Mucosa of descending colon (tissue), 3 donors: ENCODE results near the gene UMPS. TPM values are rescaled to one million over a fixed set of nuclear protein-coding genes. Genes with fewer than 3 reads are reported as not detected.

Experiments used
- ATAC-seq: fragments of 200-7000 bp; cut with Tn5 transposase; one replicate; pipeline ENCODE4 v1.9.1; 2020; ENCODE audit warnings: mild to moderate bottlenecking, moderate library complexity
- DNase-seq, 3 donors: peaks; one replicate each; pipeline ENCODE4 v3.0.0-alpha.2; 2020
- H3K36me3 ChIP-seq: fragments of 200-600 bp; one replicate; pipeline ENCODE4 v1.8.0; 2021; ENCODE audit warnings: low read depth, mild to moderate bottlenecking
- H3K4me1 ChIP-seq: fragments of 200-600 bp; one replicate; pipeline ENCODE4 v1.8.0; 2021; ENCODE audit warnings: low read depth, mild to moderate bottlenecking
- H3K4me3 ChIP-seq: fragments of 200-600 bp; one replicate; pipeline ENCODE4 v1.8.0; 2021; ENCODE audit warnings: mild to moderate bottlenecking
- H3K9me3 ChIP-seq: fragments of 200-600 bp; one replicate; pipeline ENCODE4 v1.8.0; 2021; ENCODE audit warnings: mild to moderate bottlenecking
- CTCF ChIP-seq: fragments of 200-600 bp; IDR thresholded peaks from one replicate; pipeline ENCODE4 v1.8.0; 2022; ENCODE audit warnings: antibody characterized with exemption, mild to moderate bottlenecking
- intact Hi-C, 2 donors: fragments of 100-400 bp; cut with DNase I in 1 of 2; cut with micrococcal nuclease in 1 of 2; formaldehyde crosslinking; loops; one replicate each; pipeline versions ENCODE4 v1.11.0 to v1.11.1; 2022; cut with DNase I, micrococcal nuclease
- total RNA-seq, 3 donors: library from RNA; stranded (reverse); fragmentation: NEBNext Ultra II Directional in 2 of 3; extraction: Animal tissue kit (Norgen Biotek cat#: 25700) in 2 of 3; gene quantifications; one replicate each; pipeline versions ENCODE4 v1.2.1 to v1.2.4, GENCODE V29; 2021 to 2023
- donor health status: DM: no; HTN: no; CAD: no; lungs with moderate emphysema.
- donor health status: DM: no; HTN: no; CAD: no.
- donor health status: DM: no; HTN: yes; CAD: no.

The UMPS gene
- total RNA-seq, 3 donors from 2014 or later, result 22.6 to 25.7 (median 23.6) TPM

GRCh38 chr3:124770336-124771082, 40.3 kb downstream of the UMPS start:
- ATAC-seq (no peak), DNase-seq (no peak)
- intact Hi-C loops, result no loop called here
- Histone ChIP-seq H3K36me3 (no peaks in the 10 kb centered on the region), H3K4me1 (no peaks in the 10 kb centered on the region), H3K4me3 (no peak overlapping the region), H3K9me3 (no peaks in the 10 kb centered on the region)
- TF ChIP-seq CTCF, result no peak

GRCh38 chr3:124771083-124771445, 40.8 kb downstream of the UMPS start:
- H3K9me3 ChIP-seq, result no peaks in the 10 kb centered on the region
- DNase-seq (no peak), ATAC-seq (no peak)
- no peaks in the 10 kb centered on the region for H3K4me1 ChIP-seq
- H3K36me3 ChIP-seq, result no peaks in the 10 kb centered on the region
- H3K4me3 ChIP-seq, result no peak overlapping the region
- intact Hi-C loops, result no loop called here
- TF ChIP-seq CTCF, result no peak

- no peak for ATAC-seq
- Histone ChIP-seq H3K36me3 (no peaks in the 10 kb centered on the region), H3K9me3 (no peaks in the 10 kb centered on the region), H3K4me1 (no peaks in the 10 kb centered on the region), H3K4me3 (no peak overlapping the region)
- intact Hi-C loops, result no loop called here
- no peak for DNase-seq
- TF ChIP-seq CTCF, result no peak
These were observed 42.0 kb downstream of the UMPS start for GRCh38 chr3:124772081-124772831.

GRCh38 chr3:124773351-124774326, 43.4 kb downstream of the UMPS start:
- TF ChIP-seq CTCF, result no peak
- H3K9me3 ChIP-seq, result no peaks in the 10 kb centered on the region
- DNase-seq (no peak), ATAC-seq (no peak)
- intact Hi-C loops, result no loop called here
- H3K4me1 ChIP-seq, result no peaks in the 10 kb centered on the region
- H3K36me3 ChIP-seq, result no peaks in the 10 kb centered on the region
- no peak overlapping the region for H3K4me3 ChIP-seq

- DNase-seq (no peak), ATAC-seq (no peak)
- intact Hi-C loops, result no loop called here
These were observed 44.1 kb downstream of the UMPS start for GRCh38 chr3:124774327-124774718.

More at GRCh38 chr3:124774327-124774718, 44.1 kb downstream of the UMPS start:
- Histone ChIP-seq H3K4me3 (no peak overlapping the region), H3K36me3 (no peaks in the 10 kb centered on the region), H3K4me1 (no peaks in the 10 kb centered on the region), H3K9me3 (no peaks in the 10 kb centered on the region)
- TF ChIP-seq CTCF, result no peak
